CD4-positive, alpha-beta T cell treated with Interleukin-21 for 1 hour (primary cell): ENCODE data around the gene MEDAG.

Source experiments
- DNase-seq: peaks from one replicate; pipeline ENCODE4 v3.0.0-alpha.2; 2020

MEDAG gene

GRCh38 chr13:30873499-30873898 lies 32.6 kb upstream of the MEDAG start:
- no peak for DNase-seq

GRCh38 chr13:30874111-30874510 lies 32.0 kb upstream of the MEDAG start:
- no peak for DNase-seq

GRCh38 chr13:30874561-30874960 lies 31.5 kb upstream of the MEDAG start:
- no peak for DNase-seq

- DNase-seq: no peak
These were observed 28.7 kb upstream of the MEDAG start for GRCh38 chr13:30877335-30877734.

GRCh38 chr13:30880151-30880855 lies 25.8 kb upstream of the MEDAG start:
- no peak for DNase-seq

GRCh38 chr13:30880856-30881155 lies 25.3 kb upstream of the MEDAG start:
- DNase-seq: no peak

GRCh38 chr13:30881191-30881651 lies 24.9 kb upstream of the MEDAG start:
- no peak for DNase-seq

GRCh38 chr13:30882026-30882850 lies 23.8 kb upstream of the MEDAG start:
- DNase-seq: no peak

GRCh38 chr13:30882996-30883766 lies 22.9 kb upstream of the MEDAG start:
- DNase-seq: no peak

- DNase-seq: no peak
These were observed 21.5 kb upstream of the MEDAG start for GRCh38 chr13:30884543-30884942.

GRCh38 chr13:30889196-30889690 lies 16.8 kb upstream of the MEDAG start:
- DNase-seq: no peak

- no peak for DNase-seq
These were observed 13.1 kb upstream of the MEDAG start for GRCh38 chr13:30892966-30893365.

GRCh38 chr13:30895773-30896172 lies 10.3 kb upstream of the MEDAG start:
- no peak for DNase-seq

- DNase-seq: no peak
These were observed 8.0 kb upstream of the MEDAG start for GRCh38 chr13:30898070-30898469.

- DNase-seq: no peak
These were observed 7.3 kb upstream of the MEDAG start for GRCh38 chr13:30898678-30899241.

- DNase-seq: no peak
These were observed 5.6 kb upstream of the MEDAG start for GRCh38 chr13:30900436-30900835.

- no peak for DNase-seq
These were observed 4.9 kb upstream of the MEDAG start for GRCh38 chr13:30900952-30901749.

GRCh38 chr13:30904043-30904442 lies 2.0 kb upstream of the MEDAG start:
- no peak for DNase-seq

- no peak for DNase-seq
These were observed 460 bp downstream of the MEDAG start for GRCh38 chr13:30906411-30907051.

- no peak for DNase-seq
These were observed 1.2 kb downstream of the MEDAG start for GRCh38 chr13:30907121-30907861.

- DNase-seq: no peak
These were observed 2.4 kb downstream of the MEDAG start for GRCh38 chr13:30908416-30908980.
